Spleen (tissue), 7 donors: ENCODE measurements around the gene USP30.
A peak's percentile ranks its signal among the peaks of the same experiment; 100 is the strongest.

Source experiments
- CTCF ChIP-seq, 11 experiments: fragments of 200-600 bp in 7 of 11; fragments of 450-650 bp in 4 of 11; sonication (generic) in 4 of 11; IDR thresholded peaks in 8 of 11; conservative IDR thresholded peaks in 3 of 11; 1 replicate in 7 of 11; 2 replicates in 4 of 11; pipeline versions ENCODE4 v1.4.0 to v1.8.0; 2016 to 2021; ENCODE audit warnings: antibody characterized with exemption in 11 of 11, inconsistent platforms in 4 of 11, mild to moderate bottlenecking in 1 of 11
- POLR2A ChIP-seq, 3 donors: fragments of 450-650 bp; IDR thresholded peaks; one replicate each; pipeline ENCODE4 v1.5.1; 2017; ENCODE audit warnings: antibody characterized with exemption in 3 of 3, mild to moderate bottlenecking in 1 of 3
- POLR2AphosphoS5 ChIP-seq, 3 donors: sonication (generic); formaldehyde crosslinking; IDR thresholded peaks; one replicate each; pipeline ENCODE4 v1.5.1; 2017; ENCODE audit warnings: antibody characterized with exemption in 3 of 3
- donor health status: DM: no; HTN: no; CAD: no; lungs with moderate emphysema.
- donor health status: DM: no; HTN: no; CAD: no.
- donor health status: DM: no; HTN: no; CAD: no.

- no peak for TF ChIP-seq CTCF (IDR thresholded peaks at IDR 0.05 in 8 of 11, conservative IDR thresholded peaks at IDR 0.05 in 3 of 11)
- TF ChIP-seq POLR2AphosphoS5 (IDR thresholded peaks at IDR 0.05): peak; percentile 25 to 92 (median 91)
- TF ChIP-seq POLR2A (IDR thresholded peaks at IDR 0.05): no peak
Observed at GRCh38 chr12:109115758-109116610, 63.6 kb downstream of the USP30 start, which contains the start of gene ACACB.
